ENCODE results near the gene SLC13A3. TPM values are rescaled to one million over a fixed set of nuclear protein-coding genes. Genes with fewer than 3 reads are reported as not detected.

The SLC13A3 gene
- polyA plus RNA-seq, 3 donors from 2014 or later = 0.26 TPM; not detected in 2

GRCh38 chr20:46657137-46657536 is 5.9 kb upstream of the SLC13A3 start:
- peaks cover 0 to 5% (median 0%) of the 10 kb centered on the region in 3 donors for H3K36me3 Mint-ChIP-seq
- H3K4me1 Mint-ChIP-seq = no peaks in the 10 kb centered on the region
- peaks cover 2 to 6% (median 3%) of the 10 kb centered on the region in 3 donors for H3K27me3 Mint-ChIP-seq (ENCODE audit: low read depth in 3 of 3)

GRCh38 chr20:46652699-46653098 is 1.4 kb upstream of the SLC13A3 start:
- no peaks in the 10 kb centered on the region for H3K4me1 Mint-ChIP-seq
- H3K27me3 Mint-ChIP-seq (ENCODE audit: low read depth in 3 of 3) = peaks cover 9 to 19% (median 11%) of the 10 kb centered on the region in 3 donors
- peaks cover 0 to 2% (median 0%) of the 10 kb centered on the region in 3 donors for H3K36me3 Mint-ChIP-seq
- peaks cover 0 to 2% (median 0%) of the 10 kb centered on the region in 6 donors for H3K9me3 Mint-ChIP-seq
- no peak overlapping the region for H3K27ac Mint-ChIP-seq
- DNase-seq = no peak
- H3K4me3 Mint-ChIP-seq = no peak overlapping the region

More at GRCh38 chr20:46657137-46657536, 5.9 kb upstream of the SLC13A3 start:
- no peak for DNase-seq
- Mint-ChIP-seq H3K4me3 (no peak overlapping the region), H3K27ac (no peak overlapping the region), H3K9me3 (no peaks in the 10 kb centered on the region)

GRCh38 chr20:46650575-46651090 is 626 bp downstream of the SLC13A3 start:
- Mint-ChIP-seq H3K27me3 (ENCODE audit: low read depth in 3 of 3) (peaks cover 10 to 19% (median 11%) of the 10 kb centered on the region in 3 donors), H3K9me3 (peaks cover 0 to 2% (median 0%) of the 10 kb centered on the region in 6 donors), H3K27ac (no peak overlapping the region), H3K4me3 (no peak overlapping the region), H3K4me1 (no peaks in the 10 kb centered on the region), H3K36me3 (peaks cover 0 to 2% (median 0%) of the 10 kb centered on the region in 3 donors)
- no peak for DNase-seq

- H3K9me3 Mint-ChIP-seq = peaks cover 0 to 2% (median 0%) of the 10 kb centered on the region in 6 donors
- DNase-seq = no peak
- no peaks in the 10 kb centered on the region for H3K4me1 Mint-ChIP-seq
- no peak overlapping the region for H3K4me3 Mint-ChIP-seq
- no peak overlapping the region for H3K27ac Mint-ChIP-seq
- H3K36me3 Mint-ChIP-seq = peaks cover 0 to 2% (median 0%) of the 10 kb centered on the region in 3 donors
- peaks cover 10 to 19% (median 11%) of the 10 kb centered on the region in 3 donors for H3K27me3 Mint-ChIP-seq (ENCODE audit: low read depth in 3 of 3)
Measured at GRCh38 chr20:46649965-46650542, 1.2 kb downstream of the SLC13A3 start.

GRCh38 chr20:46649650-46649949 is 1.7 kb downstream of the SLC13A3 start:
- no peaks in the 10 kb centered on the region for H3K4me1 Mint-ChIP-seq
- peaks cover 10 to 16% (median 11%) of the 10 kb centered on the region in 3 donors for H3K27me3 Mint-ChIP-seq (ENCODE audit: low read depth in 3 of 3)

GRCh38 chr20:46648903-46649649 is 2.2 kb downstream of the SLC13A3 start:
- Mint-ChIP-seq H3K27me3 (ENCODE audit: low read depth in 3 of 3) (peaks cover 10 to 16% (median 11%) of the 10 kb centered on the region in 3 donors), H3K9me3 (peaks cover 0 to 2% (median 0%) of the 10 kb centered on the region in 6 donors), H3K4me1 (no peaks in the 10 kb centered on the region), H3K4me3 (no peak overlapping the region), H3K27ac (no peak overlapping the region), H3K36me3 (peaks cover 0 to 2% (median 0%) of the 10 kb centered on the region in 3 donors)
- no peak for DNase-seq

More at GRCh38 chr20:46649650-46649949, 1.7 kb downstream of the SLC13A3 start:
- Mint-ChIP-seq H3K4me3 (no peak overlapping the region), H3K36me3 (peaks cover 0 to 2% (median 0%) of the 10 kb centered on the region in 3 donors), H3K9me3 (peaks cover 0 to 2% (median 0%) of the 10 kb centered on the region in 6 donors), H3K27ac (no peak overlapping the region)
- DNase-seq = no peak

- Mint-ChIP-seq H3K4me1 (no peaks in the 10 kb centered on the region), H3K4me3 (no peak overlapping the region), H3K27me3 (ENCODE audit: low read depth in 3 of 3) (peaks cover 8 to 13% (median 9%) of the 10 kb centered on the region in 3 donors), H3K9me3 (peaks cover 0 to 2% (median 0%) of the 10 kb centered on the region in 6 donors), H3K36me3 (peaks cover 0 to 2% (median 0%) of the 10 kb centered on the region in 3 donors), H3K27ac (no peak overlapping the region)
- no peak for DNase-seq
Measured at GRCh38 chr20:46647469-46647868, 3.8 kb downstream of the SLC13A3 start.

GRCh38 chr20:46646659-46647380 is 4.4 kb downstream of the SLC13A3 start:
- DNase-seq = no peak
- Mint-ChIP-seq H3K9me3 (peaks cover 0 to 2% (median 0%) of the 10 kb centered on the region in 6 donors), H3K4me1 (no peaks in the 10 kb centered on the region), H3K4me3 (no peak overlapping the region), H3K27me3 (ENCODE audit: low read depth in 3 of 3) (peaks cover 7 to 11% (median 11%) of the 10 kb centered on the region in 3 donors), H3K36me3 (peaks cover 0 to 2% (median 0%) of the 10 kb centered on the region in 3 donors), H3K27ac (no peak overlapping the region)

- no peaks in the 10 kb centered on the region for H3K4me1 Mint-ChIP-seq
- H3K9me3 Mint-ChIP-seq = peaks cover 0 to 2% (median 0%) of the 10 kb centered on the region in 6 donors
- no peak overlapping the region for H3K4me3 Mint-ChIP-seq
- peaks cover 0 to 2% (median 0%) of the 10 kb centered on the region in 3 donors for H3K36me3 Mint-ChIP-seq
- no peak overlapping the region for H3K27ac Mint-ChIP-seq
- no peak for DNase-seq
- peaks cover 9 to 11% (median 10%) of the 10 kb centered on the region in 3 donors for H3K27me3 Mint-ChIP-seq (ENCODE audit: low read depth in 3 of 3)
Measured at GRCh38 chr20:46646122-46646521, 5.1 kb downstream of the SLC13A3 start.

- peaks cover 3 to 5% (median 4%) of the 10 kb centered on the region in 3 donors for H3K27me3 Mint-ChIP-seq (ENCODE audit: low read depth in 3 of 3)
- H3K36me3 Mint-ChIP-seq = no peaks in the 10 kb centered on the region
- H3K4me1 Mint-ChIP-seq = no peaks in the 10 kb centered on the region
- no peak for DNase-seq
- H3K9me3 Mint-ChIP-seq = no peaks in the 10 kb centered on the region
- no peak overlapping the region for H3K27ac Mint-ChIP-seq
- H3K4me3 Mint-ChIP-seq = no peak overlapping the region
Measured at GRCh38 chr20:46644733-46645132, 6.5 kb downstream of the SLC13A3 start.

GRCh38 chr20:46644160-46644559 is 7.1 kb downstream of the SLC13A3 start:
- peaks cover 3 to 6% (median 4%) of the 10 kb centered on the region in 3 donors for H3K27me3 Mint-ChIP-seq (ENCODE audit: low read depth in 3 of 3)
- no peak overlapping the region for H3K4me3 Mint-ChIP-seq
- no peak for DNase-seq
- no peaks in the 10 kb centered on the region for H3K4me1 Mint-ChIP-seq
- no peak overlapping the region for H3K27ac Mint-ChIP-seq
- no peaks in the 10 kb centered on the region for H3K36me3 Mint-ChIP-seq
- no peaks in the 10 kb centered on the region for H3K9me3 Mint-ChIP-seq

GRCh38 chr20:46642969-46643343 is 8.3 kb downstream of the SLC13A3 start:
- H3K36me3 Mint-ChIP-seq = no peaks in the 10 kb centered on the region
- no peaks in the 10 kb centered on the region for H3K9me3 Mint-ChIP-seq
- no peaks in the 10 kb centered on the region for H3K4me1 Mint-ChIP-seq
- H3K27ac Mint-ChIP-seq = no peak overlapping the region
- H3K4me3 Mint-ChIP-seq = no peak overlapping the region
- H3K27me3 Mint-ChIP-seq (ENCODE audit: low read depth in 3 of 3) = peaks cover 0 to 6% (median 3%) of the 10 kb centered on the region in 3 donors
- DNase-seq = no peak

- DNase-seq = no peak
- no peaks in the 10 kb centered on the region for H3K4me1 Mint-ChIP-seq
- H3K27ac Mint-ChIP-seq = no peak overlapping the region
- no peaks in the 10 kb centered on the region for H3K36me3 Mint-ChIP-seq
- H3K4me3 Mint-ChIP-seq = no peak overlapping the region
- no peaks in the 10 kb centered on the region for H3K9me3 Mint-ChIP-seq
- peaks cover 1 to 6% (median 3%) of the 10 kb centered on the region in 3 donors for H3K27me3 Mint-ChIP-seq (ENCODE audit: low read depth in 3 of 3)
Measured at GRCh38 chr20:46642265-46642968, 8.8 kb downstream of the SLC13A3 start.
